SK-N-SH (cell line): ENCODE results near the gene FUT9. TPM values are rescaled to one million over a fixed set of nuclear protein-coding genes. Genes with fewer than 3 reads are reported as not detected.

Experiments used
- CTCF ChIA-PET: fragments of 300-600, 350-600 bp; formaldehyde crosslinking; extraction: SDS; loops from one replicate; lab custom pipeline; 2021; lab: Yijun Ruan, JAX
- POLR2A ChIA-PET: fragments of 350-600 bp; sonication (Branson Sonifier 250); formaldehyde crosslinking; extraction: SDS; loops from one replicate; lab custom pipeline; 2020; ENCODE audit warnings: antibody characterized with exemption, inconsistent platforms; lab: Yijun Ruan, JAX
- DNase-seq: peaks from one replicate; pipeline ENCODE4 v3.0.0; 2012
- H2AFZ ChIP-seq: fragments of 200-600 bp; sonication (generic); 2 replicates; pipeline ENCODE4 v1.8.1; 2016; ENCODE audit warnings: antibody characterized with exemption, mild to moderate bottlenecking, low read depth
- H3F3A ChIP-seq: fragments of 200-600 bp; sonication (generic); replicated peaks from 2 replicates; pipeline ENCODE3; 2016; ENCODE audit warnings: antibody characterized with exemption, mild to moderate bottlenecking; ENCODE audit not compliant: insufficient read depth
- H3K27ac ChIP-seq, 2 experiments: fragments of 200-500 bp in 1 of 2; fragments of 200-600 bp in 1 of 2; sonication (Bioruptor generic) in 1 of 2; sonication (generic), shearing (Covaris generic) in 1 of 2; 2 replicates each; pipeline versions ENCODE4 v1.5.1 to v1.6.1; 2014 to 2016; ENCODE audit warnings: low read depth in 2 of 2, inconsistent platforms in 1 of 2, low read length in 1 of 2, mild to moderate bottlenecking in 1 of 2, mixed read lengths in 1 of 2
- H3K27me3 ChIP-seq: fragments of 200-600 bp; sonication (generic), shearing (Covaris generic); 2 replicates; pipeline ENCODE4 v1.6.1; 2016; ENCODE audit warnings: mixed run types; ENCODE audit not compliant: insufficient read depth
- H3K36me3 ChIP-seq, 2 experiments: fragments of 200-500 bp in 1 of 2; fragments of 200-600 bp in 1 of 2; sonication (Bioruptor generic) in 1 of 2; sonication (generic) in 1 of 2; replicated peaks in 1 of 2; 2 replicates each; pipeline versions ENCODE3 to v1.5.1; 2014 to 2016; ENCODE audit warnings: low read length in 1 of 2, mild to moderate bottlenecking in 1 of 2; ENCODE audit not compliant: insufficient read depth in 2 of 2, control insufficient read depth in 1 of 2
- H3K4me1 ChIP-seq, 2 experiments: fragments of 200-500 bp in 1 of 2; fragments of 200-600 bp in 1 of 2; sonication (Bioruptor generic) in 1 of 2; sonication (generic), shearing (Covaris generic) in 1 of 2; 2 replicates each; pipeline versions ENCODE4 v1.5.1 to v1.6.1; 2014 to 2016; ENCODE audit warnings: low read depth in 1 of 2, low read length in 1 of 2, mixed run types in 1 of 2; ENCODE audit not compliant: insufficient read depth in 2 of 2, control insufficient read depth in 1 of 2
- H3K4me2 ChIP-seq: fragments of 200-600 bp; sonication (generic), shearing (Covaris generic); 2 replicates; pipeline ENCODE4 v1.6.1; 2017; ENCODE audit warnings: mixed run types
- H3K4me3 ChIP-seq, 2 experiments: fragments of 200-500 bp in 1 of 2; fragments of 200-600 bp in 1 of 2; sonication (Bioruptor generic) in 1 of 2; sonication (generic), shearing (Covaris generic) in 1 of 2; 2 replicates each; pipeline versions ENCODE4 v1.5.1 to v1.8.1; 2014 to 2016; ENCODE audit warnings: low read depth in 2 of 2, inconsistent platforms in 1 of 2, low read length in 1 of 2, mild to moderate bottlenecking in 1 of 2, mixed read lengths in 1 of 2, moderate library complexity in 1 of 2
- H3K79me2 ChIP-seq: fragments of 200-600 bp; sonication (generic); 2 replicates; pipeline ENCODE4 v1.8.1; 2017; ENCODE audit warnings: mild to moderate bottlenecking; ENCODE audit not compliant: insufficient read depth
- H3K9ac ChIP-seq: fragments of 200-600 bp; sonication (generic); 2 replicates; pipeline ENCODE4 v1.6.1; 2017; ENCODE audit warnings: mixed run types
- H3K9me2 ChIP-seq: fragments of 200-600 bp; sonication (generic); 2 replicates; pipeline ENCODE4 v1.6.1; 2017; ENCODE audit warnings: mixed run types
- H3K9me3 ChIP-seq: fragments of 200-600 bp; sonication (generic); 2 replicates; pipeline ENCODE4 v1.6.1; 2017; ENCODE audit warnings: mixed run types, mild to moderate bottlenecking, moderate library complexity
- H4K20me1 ChIP-seq: fragments of 200-600 bp; sonication (generic); 2 replicates; pipeline ENCODE4 v1.6.1; 2017; ENCODE audit warnings: mild to moderate bottlenecking, mixed run types; ENCODE audit not compliant: insufficient read depth
- FOXM1 ChIP-seq: IDR thresholded peaks from 2 replicates; pipeline ENCODE4 v1.4.0; 2012; ENCODE audit warnings: low read depth, mild to moderate bottlenecking
- NFIC ChIP-seq: IDR thresholded peaks from 2 replicates; pipeline ENCODE4 v1.4.0; 2012; ENCODE audit warnings: borderline replicate concordance
- NRF1 ChIP-seq: IDR thresholded peaks from 2 replicates; pipeline ENCODE4 v1.6.1; 2012; ENCODE audit warnings: low read depth, mild to moderate bottlenecking, low read length
- RCOR1 ChIP-seq: fragments of 150-350 bp; IDR thresholded peaks from 2 replicates; pipeline ENCODE4 v1.6.1; 2017; ENCODE audit warnings: antibody characterized with exemption, low read length
- REST ChIP-seq: IDR thresholded peaks from 2 replicates; pipeline ENCODE4 v1.6.1; 2012; ENCODE audit warnings: mild to moderate bottlenecking, low read depth, low read length, moderate library complexity
- RXRA ChIP-seq: IDR thresholded peaks from 2 replicates; pipeline ENCODE4 v1.4.0; 2012; ENCODE audit warnings: low read depth, mild to moderate bottlenecking, borderline replicate concordance
- SMC3 ChIP-seq: IDR thresholded peaks from 2 replicates; pipeline ENCODE4 v1.6.1; 2012; ENCODE audit warnings: low read depth, low read length, improper control_type of control experiment
- TAF1 ChIP-seq: IDR thresholded peaks from 2 replicates; pipeline ENCODE4 v1.6.1; 2012; ENCODE audit warnings: low read depth, mild to moderate bottlenecking, low read length, moderate library complexity, borderline replicate concordance
- USF2 ChIP-seq: fragments of 150-350 bp; IDR thresholded peaks from 2 replicates; pipeline ENCODE4 v1.6.1; 2017; ENCODE audit warnings: antibody characterized with exemption, low read length, low read depth, borderline replicate concordance
- YY1 ChIP-seq: IDR thresholded peaks from 2 replicates; pipeline ENCODE4 v1.4.0; 2012; ENCODE audit warnings: low read depth, mild to moderate bottlenecking
- WGBS: methylation state at CpG from one replicate; pipeline ENCODE4 v1.1.6; 2017; ENCODE audit warnings: low lambda C conversion rate; 5-methylcytosine and 5-hydroxymethylcytosine counted together
- polyA plus RNA-seq, 3 experiments: library from polyadenylated mRNA; depleted of rRNA; stranded (reverse); fragments of >200 nt; gene quantifications; 2 replicates each; pipeline ENCODE4 v1.2.3, GENCODE V29; 2012
- TF ChIP-seq, protein P1 (sequence below): IDR thresholded peaks from 2 replicates; pipeline ENCODE4; 2012
- TF ChIP-seq, protein P2 (sequence below): fragments of 150-350 bp; IDR thresholded peaks from 2 replicates; pipeline ENCODE4 v1.6.1; 2016; ENCODE audit warnings: mild to moderate bottlenecking, low read depth, low read length
- TF ChIP-seq, protein P3 (sequence below): IDR thresholded peaks from 2 replicates; pipeline ENCODE4 v1.4.0; 2012; ENCODE audit warnings: low read depth, borderline replicate concordance

The FUT9 gene
- polyA plus RNA-seq, 1 of the 3 experiments (the other 2 are of a cell fraction) = under 0.01 TPM

DNA sequence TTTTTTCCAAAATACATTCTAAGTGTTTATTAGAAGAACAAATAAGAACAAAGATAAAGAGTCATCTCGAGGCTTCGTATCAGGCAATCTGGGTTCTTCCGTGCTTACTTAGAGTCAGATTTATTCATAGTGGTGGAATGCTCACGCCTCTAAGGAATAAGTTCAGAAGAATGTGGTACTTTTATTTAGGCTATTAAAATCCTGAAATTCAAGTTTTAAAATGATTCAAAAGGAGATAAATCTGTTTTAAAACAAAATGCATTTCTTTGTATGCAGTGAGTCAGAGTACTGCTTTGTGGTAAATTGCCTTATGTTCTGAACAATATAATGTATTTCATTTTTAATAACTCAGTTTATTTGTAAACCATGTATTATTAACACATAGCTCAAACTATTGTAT, 89.1 kb downstream of the FUT9 start:
- Histone ChIP-seq H3K27ac (no peak overlapping the region), H3K4me2 (no peak overlapping the region), H3K9me3 (no peaks in the 10 kb centered on the region), H3K27me3 (no peaks in the 10 kb centered on the region), H3K9me2 (0 out of 2 replicates have a peak, but pooled peaks cover 4% of the 10 kb centered on the region), H3F3A (no peaks in the 10 kb centered on the region), H3K36me3 (no peaks in the 10 kb centered on the region), H2AFZ (no peak overlapping the region), H3K4me1 (no peaks in the 10 kb centered on the region), H4K20me1 (no peaks in the 10 kb centered on the region), H3K4me3 (no peak overlapping the region), H3K79me2 (no peaks in the 10 kb centered on the region), H3K9ac (no peak overlapping the region)
- 46% methylated on average over 4 of the region's 4 CpGs for WGBS
- CTCF ChIA-PET = no interaction called here
- TF ChIP-seq NFIC = no peak
- no peak for TF ChIP-seq NRF1
- no peak for TF ChIP-seq USF2
- TF ChIP-seq, protein P1, sequence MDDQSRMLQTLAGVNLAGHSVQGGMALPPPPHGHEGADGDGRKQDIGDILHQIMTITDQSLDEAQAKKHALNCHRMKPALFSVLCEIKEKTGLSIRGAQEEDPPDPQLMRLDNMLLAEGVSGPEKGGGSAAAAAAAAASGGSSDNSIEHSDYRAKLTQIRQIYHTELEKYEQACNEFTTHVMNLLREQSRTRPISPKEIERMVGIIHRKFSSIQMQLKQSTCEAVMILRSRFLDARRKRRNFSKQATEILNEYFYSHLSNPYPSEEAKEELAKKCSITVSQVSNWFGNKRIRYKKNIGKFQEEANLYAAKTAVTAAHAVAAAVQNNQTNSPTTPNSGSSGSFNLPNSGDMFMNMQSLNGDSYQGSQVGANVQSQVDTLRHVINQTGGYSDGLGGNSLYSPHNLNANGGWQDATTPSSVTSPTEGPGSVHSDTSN = no peak
- TF ChIP-seq YY1 = no peak
- TF ChIP-seq, protein P2, sequence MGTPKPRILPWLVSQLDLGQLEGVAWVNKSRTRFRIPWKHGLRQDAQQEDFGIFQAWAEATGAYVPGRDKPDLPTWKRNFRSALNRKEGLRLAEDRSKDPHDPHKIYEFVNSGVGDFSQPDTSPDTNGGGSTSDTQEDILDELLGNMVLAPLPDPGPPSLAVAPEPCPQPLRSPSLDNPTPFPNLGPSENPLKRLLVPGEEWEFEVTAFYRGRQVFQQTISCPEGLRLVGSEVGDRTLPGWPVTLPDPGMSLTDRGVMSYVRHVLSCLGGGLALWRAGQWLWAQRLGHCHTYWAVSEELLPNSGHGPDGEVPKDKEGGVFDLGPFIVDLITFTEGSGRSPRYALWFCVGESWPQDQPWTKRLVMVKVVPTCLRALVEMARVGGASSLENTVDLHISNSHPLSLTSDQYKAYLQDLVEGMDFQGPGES = no peak
- no peak for TF ChIP-seq SMC3
- TF ChIP-seq, protein P3, sequence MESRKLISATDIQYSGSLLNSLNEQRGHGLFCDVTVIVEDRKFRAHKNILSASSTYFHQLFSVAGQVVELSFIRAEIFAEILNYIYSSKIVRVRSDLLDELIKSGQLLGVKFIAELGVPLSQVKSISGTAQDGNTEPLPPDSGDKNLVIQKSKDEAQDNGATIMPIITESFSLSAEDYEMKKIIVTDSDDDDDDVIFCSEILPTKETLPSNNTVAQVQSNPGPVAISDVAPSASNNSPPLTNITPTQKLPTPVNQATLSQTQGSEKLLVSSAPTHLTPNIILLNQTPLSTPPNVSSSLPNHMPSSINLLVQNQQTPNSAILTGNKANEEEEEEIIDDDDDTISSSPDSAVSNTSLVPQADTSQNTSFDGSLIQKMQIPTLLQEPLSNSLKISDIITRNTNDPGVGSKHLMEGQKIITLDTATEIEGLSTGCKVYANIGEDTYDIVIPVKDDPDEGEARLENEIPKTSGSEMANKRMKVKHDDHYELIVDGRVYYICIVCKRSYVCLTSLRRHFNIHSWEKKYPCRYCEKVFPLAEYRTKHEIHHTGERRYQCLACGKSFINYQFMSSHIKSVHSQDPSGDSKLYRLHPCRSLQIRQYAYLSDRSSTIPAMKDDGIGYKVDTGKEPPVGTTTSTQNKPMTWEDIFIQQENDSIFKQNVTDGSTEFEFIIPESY = no peak
- no peak for TF ChIP-seq FOXM1
- no peak for TF ChIP-seq RXRA
- no peak for TF ChIP-seq TAF1
- no peak for TF ChIP-seq RCOR1
- TF ChIP-seq REST = no peak
- no peak for DNase-seq
- POLR2A ChIA-PET = no interaction called here
